ENCODE measurements around the gene ARPP21.

The ARPP21 gene

GRCh38 chr3:35773417-35773816, 134.1 kb downstream of the ARPP21 start:
- no peak for TF ChIP-seq CTCF (IDR thresholded peaks at IDR 0.05; ENCODE audit: borderline replicate concordance, control extremely low read depth, extremely low read depth, insufficient read depth, missing control alignments)
- DNase-seq (ENCODE audit: low spot score): no peak
- in situ Hi-C loops (cut with MboI; ENCODE audit: low sequenced_read_pairs, unreplicated experiment): no loop called here

GRCh38 chr3:35776346-35776745, 137.0 kb downstream of the ARPP21 start:
- DNase-seq (ENCODE audit: low spot score): no peak
- in situ Hi-C loops (cut with MboI; ENCODE audit: low sequenced_read_pairs, unreplicated experiment): no loop called here
- no peak for TF ChIP-seq CTCF (IDR thresholded peaks at IDR 0.05; ENCODE audit: borderline replicate concordance, control extremely low read depth, extremely low read depth, insufficient read depth, missing control alignments)

GRCh38 chr3:35777065-35777464, 137.7 kb downstream of the ARPP21 start:
- DNase-seq (ENCODE audit: low spot score): no peak
- TF ChIP-seq CTCF (IDR thresholded peaks at IDR 0.05; ENCODE audit: borderline replicate concordance, control extremely low read depth, extremely low read depth, insufficient read depth, missing control alignments): no peak
- in situ Hi-C loops (cut with MboI; ENCODE audit: low sequenced_read_pairs, unreplicated experiment): no loop called here

GRCh38 chr3:35777563-35778554, 138.5 kb downstream of the ARPP21 start:
- in situ Hi-C loops (cut with MboI; ENCODE audit: low sequenced_read_pairs, unreplicated experiment): no loop called here
- no peak for DNase-seq (ENCODE audit: low spot score)
- no peak for TF ChIP-seq CTCF (IDR thresholded peaks at IDR 0.05; ENCODE audit: borderline replicate concordance, control extremely low read depth, extremely low read depth, insufficient read depth, missing control alignments)

- no peak for TF ChIP-seq CTCF (IDR thresholded peaks at IDR 0.05; ENCODE audit: borderline replicate concordance, control extremely low read depth, extremely low read depth, insufficient read depth, missing control alignments)
- DNase-seq (ENCODE audit: low spot score): no peak
- in situ Hi-C loops (cut with MboI; ENCODE audit: low sequenced_read_pairs, unreplicated experiment): no loop called here
Measured at GRCh38 chr3:35779611-35780010, 140.3 kb downstream of the ARPP21 start.

GRCh38 chr3:35780800-35781199, 141.5 kb downstream of the ARPP21 start:
- no peak for DNase-seq (ENCODE audit: low spot score)
- TF ChIP-seq CTCF (IDR thresholded peaks at IDR 0.05; ENCODE audit: borderline replicate concordance, control extremely low read depth, extremely low read depth, insufficient read depth, missing control alignments): no peak
- in situ Hi-C loops (cut with MboI; ENCODE audit: low sequenced_read_pairs, unreplicated experiment): no loop called here

Data from GM13976 (cell line).